Measurements from ENCODE around the gene TBL3.

The TBL3 gene

DNA sequence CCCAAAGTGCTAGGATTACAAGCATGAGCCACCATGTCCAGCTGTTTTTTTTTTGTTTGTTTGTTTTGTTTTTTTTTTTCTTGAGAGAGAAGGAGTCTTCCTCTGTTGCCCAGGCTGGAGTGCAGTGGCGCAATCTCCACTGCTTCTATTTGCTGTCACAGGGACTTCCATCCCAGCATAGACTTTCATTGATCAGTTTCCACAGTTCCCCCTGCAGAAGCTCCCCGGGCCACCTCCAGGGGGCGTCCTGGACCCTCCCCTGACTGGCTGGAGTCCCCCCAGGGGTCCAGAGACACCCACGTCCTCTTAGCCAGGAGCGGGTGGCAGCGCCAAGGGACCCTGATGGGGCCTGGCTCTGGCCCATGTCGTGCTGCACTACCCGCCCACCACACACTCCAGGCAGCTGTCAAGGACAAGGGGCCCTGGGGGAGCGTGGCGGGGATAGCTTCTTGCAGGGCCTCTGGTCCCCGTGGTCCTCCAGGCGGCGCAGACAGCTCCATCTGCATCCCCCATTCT lies 44.6 kb downstream of the TBL3 start:
- peak; percentile 52 for DNase-seq
- ATAC-seq = no peak

DNA sequence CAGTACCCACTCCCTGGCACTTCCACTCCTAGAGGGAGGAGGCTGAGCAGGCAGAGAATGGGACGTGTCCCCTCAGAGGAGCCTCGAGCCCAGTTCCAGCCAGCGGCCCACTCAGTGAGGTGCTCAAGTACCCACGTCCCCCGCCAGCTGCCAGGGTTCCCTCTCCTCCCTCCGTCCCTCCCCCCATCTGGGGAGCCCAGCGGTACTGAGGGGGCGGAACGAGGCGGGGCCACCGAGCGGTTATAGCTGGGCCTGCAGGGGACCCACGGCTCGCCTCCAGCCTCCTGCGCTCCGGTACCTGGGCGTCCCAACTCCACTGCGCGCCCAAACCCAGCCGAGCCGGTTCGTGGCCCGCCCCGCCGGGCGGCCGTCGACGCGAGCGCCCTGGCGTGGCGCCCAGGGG lies 47.7 kb downstream of the TBL3 start, which contains the start of gene NPW:
TSS of gene NPW (plus strand) at position 268 of the 403 bp plus-strand sequence.
- DNase-seq (peak; percentile 62), ATAC-seq (peak; percentile 28)

DNA sequence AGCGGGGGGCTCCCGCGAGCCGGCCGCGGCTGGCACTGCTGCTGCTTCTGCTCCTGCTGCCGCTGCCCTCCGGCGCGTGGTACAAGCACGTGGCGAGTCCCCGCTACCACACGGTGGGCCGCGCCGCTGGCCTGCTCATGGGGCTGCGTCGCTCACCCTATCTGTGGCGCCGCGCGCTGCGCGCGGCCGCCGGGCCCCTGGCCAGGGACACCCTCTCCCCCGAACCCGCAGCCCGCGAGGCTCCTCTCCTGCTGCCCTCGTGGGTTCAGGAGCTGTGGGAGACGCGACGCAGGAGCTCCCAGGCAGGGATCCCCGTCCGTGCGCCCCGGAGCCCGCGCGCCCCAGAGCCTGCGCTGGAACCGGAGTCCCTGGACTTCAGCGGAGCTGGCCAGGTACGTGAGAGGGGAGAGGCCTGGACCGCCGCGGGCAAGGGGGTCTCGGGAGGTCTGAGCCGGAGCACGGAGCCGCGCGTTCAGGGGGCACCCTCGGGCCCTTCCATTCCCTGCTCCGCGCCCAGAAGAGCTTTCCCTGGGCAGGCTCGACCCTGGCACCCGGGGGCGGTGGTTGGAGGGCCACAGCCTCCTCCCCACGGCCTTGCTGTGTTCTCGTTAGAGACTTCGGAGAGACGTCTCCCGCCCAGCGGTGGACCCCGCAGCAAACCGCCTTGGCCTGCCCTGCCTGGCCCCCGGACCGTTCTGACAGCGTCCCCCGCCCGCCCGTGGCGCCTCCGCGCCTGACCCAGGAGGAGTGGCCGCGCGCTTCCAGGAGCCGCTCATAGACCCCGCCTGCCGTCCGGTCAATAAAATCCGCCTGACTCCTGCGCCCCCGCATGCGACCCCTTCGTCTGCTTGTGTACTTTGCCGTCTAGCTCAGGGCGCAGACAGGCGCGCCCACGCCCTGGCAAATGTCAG lies 48.3 kb downstream of the TBL3 start:
- ATAC-seq = no peak
- DNase-seq = no peak

DNA sequence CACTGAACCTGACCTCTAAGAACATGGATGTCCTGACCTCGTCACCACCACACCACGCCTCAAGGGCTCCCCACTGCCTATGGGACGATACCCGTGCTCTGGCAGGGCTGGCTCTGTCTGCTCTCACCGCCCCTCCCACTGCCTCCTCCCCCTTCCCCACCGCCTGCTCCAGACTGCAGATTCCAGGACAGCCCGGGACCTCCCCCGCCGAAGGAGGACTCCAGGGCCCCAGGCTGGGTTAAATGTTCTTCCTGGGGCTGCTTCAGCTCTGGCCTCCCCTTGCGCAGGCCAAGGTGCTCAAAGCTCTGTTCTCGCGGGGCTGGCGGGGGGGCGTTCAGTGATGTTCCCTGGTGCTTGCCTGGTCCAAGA lies 50.9 kb downstream of the TBL3 start:
- no peak for DNase-seq

DNA sequence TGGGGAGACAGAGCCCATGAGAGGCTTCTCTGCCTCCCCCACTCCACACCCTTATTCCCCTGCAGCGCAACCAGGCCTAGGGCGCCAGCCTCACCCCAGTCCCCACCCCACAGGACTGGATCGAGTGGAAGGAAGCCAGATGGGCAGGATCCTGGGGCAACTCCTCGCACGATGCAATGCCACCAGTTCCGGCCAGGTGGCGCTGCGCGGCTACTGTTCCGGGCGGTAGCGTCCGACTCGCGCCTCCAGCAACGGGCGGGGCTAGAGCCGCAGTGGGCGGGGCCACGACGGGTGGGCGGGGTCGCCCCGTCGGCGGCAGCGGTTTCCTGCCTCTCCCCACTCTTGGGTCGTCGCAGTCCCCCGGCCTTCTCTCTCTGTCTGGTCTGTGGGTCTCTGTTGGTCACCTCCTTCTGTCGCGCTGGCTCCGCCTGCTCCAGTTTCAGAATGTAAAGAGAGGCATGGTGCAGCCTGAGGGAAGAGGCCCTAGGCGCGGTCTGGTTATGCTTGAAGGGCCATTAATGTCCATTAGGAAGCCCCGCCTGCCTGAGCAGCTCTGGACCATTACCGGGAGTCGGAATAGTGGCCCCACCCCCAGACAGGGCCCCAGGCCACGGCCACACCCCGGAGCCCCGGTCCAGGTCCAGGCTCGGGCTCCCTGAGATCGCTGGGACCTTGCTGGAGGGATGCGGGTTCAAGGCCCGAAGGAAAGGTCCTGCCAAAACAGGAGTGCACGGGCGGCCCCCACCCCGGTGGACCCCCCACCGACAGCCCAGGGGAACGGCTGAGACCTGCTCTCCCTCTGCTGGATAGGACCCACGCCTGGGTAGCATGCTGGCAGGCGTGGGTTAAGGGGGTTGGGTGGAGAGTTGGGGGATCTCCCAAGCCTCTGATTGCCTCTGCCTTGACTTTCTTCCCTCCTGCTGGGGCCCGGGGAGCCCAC lies 51.5 kb downstream of the TBL3 start:
- peak; percentile 99 for DNase-seq
- ATAC-seq = peak; percentile 85

More for the DNA sequence above, 50.9 kb downstream of the TBL3 start:
- ATAC-seq = peak; percentile 9

DNA sequence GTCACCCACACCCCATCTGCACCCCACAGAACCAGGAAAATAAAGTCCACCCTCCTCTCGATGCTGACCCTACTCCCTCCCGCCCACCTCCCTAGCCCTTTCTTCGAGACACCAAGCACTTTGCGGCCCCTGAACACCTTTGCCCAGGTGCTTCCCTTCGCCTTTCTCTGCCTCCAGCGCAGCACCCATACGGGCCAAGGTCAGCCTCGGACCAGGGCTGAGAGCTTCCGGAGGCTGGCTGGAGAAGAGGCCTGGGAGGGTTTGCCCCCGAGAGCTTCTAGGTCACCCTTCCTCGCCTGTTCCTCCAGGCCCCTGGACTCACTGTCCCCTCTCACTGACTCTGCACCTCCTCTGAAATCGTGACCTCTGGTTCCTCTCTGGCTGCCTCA lies 52.2 kb downstream of the TBL3 start:
- ATAC-seq (no peak), DNase-seq (no peak)

DNA sequence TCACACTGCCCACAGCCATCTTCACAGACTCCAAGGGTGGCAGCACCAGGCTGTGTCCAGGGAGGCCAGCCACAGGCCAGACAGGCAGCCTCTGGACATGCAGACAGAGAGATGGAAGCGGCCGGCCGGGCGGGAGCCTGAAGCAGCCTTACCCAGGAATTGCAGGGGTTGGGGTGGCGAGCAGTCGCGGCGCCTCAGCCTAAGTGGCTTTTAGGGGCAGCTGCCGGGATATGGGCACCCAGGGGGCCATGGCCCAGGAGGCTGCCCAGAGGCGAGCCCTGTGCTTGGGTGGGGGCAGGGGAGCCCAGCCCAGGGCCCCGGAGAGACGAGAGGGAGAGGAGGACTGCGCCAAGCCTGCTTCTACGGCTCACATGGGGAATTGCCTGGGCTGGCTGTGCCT lies 53.4 kb downstream of the TBL3 start:
- ATAC-seq (no peak), DNase-seq (no peak)

DNA sequence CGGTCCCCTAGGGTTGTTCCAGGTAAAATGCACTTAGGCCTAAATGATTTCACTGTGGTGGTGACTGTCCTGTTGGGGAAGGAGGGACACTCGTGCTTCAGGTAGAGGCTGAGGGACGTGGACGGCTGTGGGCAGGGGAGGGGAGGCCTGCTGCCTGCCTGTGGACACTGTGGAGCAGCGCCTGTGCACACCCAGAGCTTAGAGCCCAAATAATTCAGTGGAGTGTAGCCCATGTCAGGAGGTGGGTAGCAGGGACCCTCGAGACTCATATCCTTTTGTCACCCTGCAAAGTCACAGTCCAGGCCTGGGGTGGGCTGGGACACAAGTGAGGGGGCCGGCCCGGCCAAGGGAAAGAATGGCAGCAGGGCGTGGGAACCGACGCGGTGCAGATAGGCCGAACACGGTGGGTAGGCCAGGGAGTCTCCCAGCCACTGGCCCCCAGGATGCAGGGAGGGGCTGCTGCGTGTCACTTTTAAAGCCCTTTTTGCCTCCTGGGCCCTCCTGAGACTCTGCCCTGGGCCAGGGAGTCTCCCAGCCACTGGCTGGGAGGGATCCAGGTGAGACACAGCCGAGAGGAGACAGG lies 54.1 kb downstream of the TBL3 start:
- ATAC-seq = no peak
- DNase-seq = no peak

DNA sequence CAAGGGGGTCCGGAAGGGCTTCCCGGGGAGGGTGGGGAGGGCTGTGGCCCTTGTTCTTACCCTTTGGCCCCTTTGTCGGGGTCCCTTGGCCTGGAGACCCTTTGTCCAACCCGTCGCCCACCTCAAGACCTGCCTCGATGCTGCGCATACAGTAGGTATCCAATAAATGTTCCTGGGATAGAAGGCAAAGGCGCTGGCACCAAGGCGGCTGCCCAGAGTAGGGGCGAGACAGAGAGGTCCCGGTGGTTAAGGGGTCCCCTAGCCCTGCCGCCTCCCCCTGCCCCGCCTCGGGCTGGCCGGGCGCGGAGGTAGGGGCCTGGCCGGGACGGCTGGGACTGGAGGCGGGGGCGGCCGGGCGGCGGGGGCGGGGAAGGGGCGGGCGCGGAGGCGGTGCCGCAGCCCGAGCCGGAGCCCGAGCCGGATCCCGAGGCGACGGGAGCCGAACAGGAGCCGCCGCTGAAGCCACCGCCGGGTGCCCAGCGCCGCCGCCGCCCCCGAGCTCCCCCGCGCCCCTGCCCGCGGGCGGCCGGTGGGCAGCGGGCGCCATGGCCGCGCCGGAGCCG lies 54.7 kb downstream of the TBL3 start, which contains the start of gene NHERF2:
TSS of gene NHERF2 (plus strand) at position 442 of the 563 bp plus-strand sequence. CDS start at position 546, 104 bp downstream.
- DNase-seq = no peak
- ATAC-seq = no peak

DNA sequence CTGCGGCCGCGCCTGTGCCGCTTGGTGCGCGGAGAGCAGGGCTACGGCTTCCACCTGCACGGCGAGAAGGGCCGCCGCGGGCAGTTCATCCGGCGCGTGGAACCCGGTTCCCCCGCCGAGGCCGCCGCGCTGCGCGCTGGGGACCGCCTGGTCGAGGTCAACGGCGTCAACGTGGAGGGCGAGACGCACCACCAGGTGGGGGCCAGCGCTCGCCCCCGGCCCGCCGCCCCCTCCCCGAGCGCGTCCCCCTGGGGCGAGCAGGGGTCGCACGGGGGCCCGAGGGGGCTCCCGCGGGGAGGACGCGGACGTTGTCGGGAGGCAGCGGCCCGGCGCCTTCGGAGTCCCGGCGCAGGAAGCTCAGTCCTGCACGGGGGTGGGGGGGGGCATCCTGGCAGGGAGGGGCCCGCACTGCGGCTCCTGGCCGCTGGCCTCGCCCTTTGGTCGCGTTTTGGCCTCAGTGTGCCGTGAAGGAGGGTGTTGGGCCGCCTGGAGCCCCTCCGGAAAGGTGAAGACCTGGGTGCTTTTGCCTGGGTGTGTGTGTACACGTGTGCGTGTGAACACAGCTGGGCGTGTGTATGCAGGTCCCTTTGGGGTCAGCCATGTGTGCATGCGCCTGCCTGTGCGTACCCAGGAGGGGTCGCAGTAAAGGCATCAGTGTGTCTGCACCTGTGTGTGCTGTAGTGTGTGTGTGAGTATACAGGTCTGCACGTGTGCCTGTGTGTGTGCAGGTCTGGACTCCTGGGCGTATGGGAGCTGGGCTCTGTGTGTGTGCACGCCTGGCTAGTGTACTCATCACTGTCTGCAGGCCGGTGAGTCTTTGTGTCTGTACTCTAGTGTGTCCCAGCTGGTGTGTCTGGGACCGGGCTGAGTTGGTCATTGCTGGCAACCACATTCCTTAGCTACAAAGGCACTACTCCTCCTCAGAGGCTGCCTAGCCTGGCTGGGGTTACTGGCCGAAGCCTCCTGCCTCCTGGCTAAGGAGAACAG lies 55.5 kb downstream of the TBL3 start:
- ATAC-seq (no peak), DNase-seq (no peak)

DNA sequence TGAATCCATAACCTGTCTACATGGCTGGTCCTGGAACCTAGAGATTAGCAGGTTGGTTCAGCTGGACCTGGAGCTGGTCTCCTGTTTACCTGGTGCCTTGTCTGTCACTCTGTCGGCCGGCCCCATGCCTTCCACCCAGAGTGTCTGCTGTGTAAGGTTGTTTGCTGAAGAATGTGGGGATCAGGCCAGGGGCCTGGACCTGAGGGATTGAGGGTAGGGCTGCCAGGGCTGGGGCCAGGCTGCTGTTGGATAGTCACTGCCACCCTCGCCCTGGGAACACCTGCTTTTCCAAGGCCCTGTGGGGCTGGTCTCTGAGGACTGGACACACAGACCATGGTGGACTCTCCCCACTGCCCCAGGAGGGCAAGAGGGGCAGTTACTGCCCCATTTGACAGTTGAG lies 56.3 kb downstream of the TBL3 start:
- no peak for DNase-seq
- no peak for ATAC-seq

DNA sequence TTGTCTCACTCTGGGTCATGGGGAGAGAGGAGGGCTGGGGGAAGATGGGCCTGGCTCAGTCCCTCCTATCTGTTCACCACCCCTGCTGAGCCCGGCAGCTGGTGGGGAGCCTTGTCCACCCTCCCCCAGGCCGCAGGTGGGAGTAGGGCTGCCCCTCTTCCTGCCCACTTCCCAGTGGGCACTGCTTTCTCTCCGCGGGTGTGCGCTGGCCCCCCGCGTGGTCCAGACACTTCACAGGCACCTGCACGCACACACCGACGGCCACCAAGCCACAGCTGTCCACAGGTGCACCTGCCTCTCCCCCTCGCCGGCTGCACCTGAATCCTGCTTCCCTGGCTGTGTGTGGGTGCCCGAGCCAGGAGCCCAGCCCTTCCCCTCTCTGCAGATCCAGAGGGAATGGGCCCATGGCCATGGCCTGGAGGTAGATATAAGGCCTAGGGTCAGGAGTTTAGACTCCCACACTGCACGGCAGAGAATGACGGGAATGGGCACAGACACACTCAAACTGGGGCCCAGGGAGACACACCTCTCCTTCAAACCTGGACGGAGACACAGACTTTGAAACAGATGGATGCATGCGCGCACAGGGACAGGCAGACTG lies 56.9 kb downstream of the TBL3 start:
- ATAC-seq (no peak), DNase-seq (no peak)

DNA sequence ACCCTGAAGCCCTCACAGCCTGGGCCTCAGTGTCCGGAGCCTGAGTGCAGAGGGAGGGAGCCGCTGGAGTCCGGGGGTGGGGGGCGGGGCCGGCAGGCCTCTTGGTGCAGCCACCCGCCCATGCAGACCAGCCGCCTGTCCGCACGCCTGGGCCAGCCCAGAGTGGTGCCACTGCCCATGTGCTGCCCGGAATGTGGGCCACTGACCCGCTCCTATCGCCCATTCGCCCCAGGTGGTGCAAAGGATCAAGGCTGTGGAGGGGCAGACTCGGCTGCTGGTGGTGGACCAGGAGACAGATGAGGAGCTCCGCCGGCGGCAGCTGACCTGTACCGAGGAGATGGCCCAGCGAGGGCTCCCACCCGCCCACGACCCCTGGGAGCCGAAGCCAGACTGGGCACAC lies 57.5 kb downstream of the TBL3 start:
- ATAC-seq (no peak), DNase-seq (no peak)

DNA sequence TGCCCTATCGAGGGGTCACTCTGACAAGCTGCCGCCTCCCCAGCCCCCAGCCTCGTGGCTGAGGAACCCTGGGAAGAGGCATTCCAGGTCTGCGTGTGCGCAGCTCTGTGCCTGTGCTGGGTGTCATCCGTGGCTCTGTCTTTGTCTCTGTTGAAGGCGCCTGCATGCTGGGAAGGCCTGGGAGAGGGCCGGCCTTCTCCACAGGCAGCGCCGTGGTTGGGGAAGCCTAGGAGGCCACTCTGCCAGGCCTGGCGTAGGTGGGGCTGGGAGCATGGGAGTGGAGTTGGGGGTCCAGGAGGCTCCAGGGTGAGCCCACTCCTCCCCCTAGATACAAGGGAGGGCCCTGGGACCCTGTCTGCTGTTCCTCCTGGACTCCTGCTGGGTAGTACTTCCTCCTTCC lies 58.2 kb downstream of the TBL3 start:
- ATAC-seq (no peak), DNase-seq (no peak)

DNA sequence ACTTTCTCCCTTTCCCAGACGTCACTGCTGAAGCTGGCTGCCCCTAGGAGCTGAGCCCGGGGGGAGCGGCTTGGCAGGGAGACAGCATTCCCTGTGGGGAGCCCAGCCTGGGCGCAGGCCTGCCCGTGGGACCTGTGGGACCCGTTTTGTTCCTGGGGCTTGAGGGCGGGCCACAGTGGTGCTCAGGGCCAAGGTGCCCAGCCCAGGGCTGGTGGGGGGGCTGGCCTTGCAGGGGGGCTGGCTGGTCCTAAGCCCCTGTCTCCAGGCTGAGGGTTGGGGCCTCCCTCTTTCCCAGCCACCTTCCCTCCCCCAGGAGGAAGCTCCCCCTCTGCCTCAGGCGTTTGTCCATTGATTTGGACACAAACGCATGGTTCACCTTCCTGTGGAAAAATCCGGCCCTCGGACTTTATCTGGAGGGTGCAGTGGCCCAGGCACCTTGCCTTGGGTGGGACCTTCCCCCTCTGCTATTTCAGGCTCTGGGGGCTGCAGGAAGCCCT lies 59.3 kb downstream of the TBL3 start:
- DNase-seq (no peak), ATAC-seq (no peak)
